ENCODE measurements around the gene PDZRN4.

DNA sequence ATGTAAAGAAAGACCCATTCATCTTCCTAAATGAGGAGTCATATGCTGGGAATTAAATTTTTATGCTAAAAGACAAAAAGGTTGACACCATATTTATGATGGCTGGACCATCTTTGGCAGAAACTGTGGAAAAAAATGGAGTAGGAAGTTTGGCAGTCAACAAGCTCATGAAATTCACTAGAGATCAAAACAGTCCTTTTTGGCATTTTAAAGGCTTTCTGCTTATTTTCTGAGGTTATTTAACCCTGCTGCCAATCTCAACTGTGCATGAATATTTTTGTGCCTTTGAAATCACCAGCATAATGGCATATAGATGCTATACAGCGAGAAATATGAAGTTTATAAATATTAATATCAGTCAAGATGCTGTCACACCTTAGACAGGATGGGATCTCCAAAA lies 399.5 kb downstream of the PDZRN4 start:
- TF ChIP-seq CTCF (IDR thresholded peaks at IDR 0.05; ENCODE audit: insufficient read depth, low read length): no peak
- no peak for TF ChIP-seq GABPA (IDR thresholded peaks at IDR 0.05; ENCODE audit: low read depth)
- no peak for TF ChIP-seq POLR2AphosphoS5 (IDR thresholded peaks at IDR 0.05; ENCODE audit: low read depth)
- no peak for TF ChIP-seq SPI1 (IDR thresholded peaks at IDR 0.05; ENCODE audit: borderline replicate concordance, low read depth)
